Subcutaneous abdominal adipose tissue (tissue), 5 donors: Measurements from ENCODE around the gene OR13C8.

ENCODE experiments used
- H3K27ac ChIP-seq: one replicate; pipeline ENCODE4 v1.7.0; 2013; ENCODE audit warnings: low read depth, mild to moderate bottlenecking, inconsistent platforms, low read length, moderate library complexity
- H3K27me3 ChIP-seq, 5 donors: one replicate each; pipeline ENCODE4 v1.7.0; 2013; ENCODE audit warnings: low read length in 5 of 5, inconsistent platforms in 1 of 5; ENCODE audit not compliant: control insufficient read depth in 5 of 5, insufficient read depth in 4 of 5
- H3K36me3 ChIP-seq, 5 donors: one replicate each; pipeline ENCODE4 v1.7.0; 2013; ENCODE audit warnings: low read length in 5 of 5; ENCODE audit not compliant: control insufficient read depth in 5 of 5, insufficient read depth in 5 of 5
- H3K4me1 ChIP-seq, 5 donors: one replicate each; pipeline ENCODE4 v1.7.0; 2013; ENCODE audit warnings: low read length in 5 of 5, mild to moderate bottlenecking in 3 of 5, moderate library complexity in 1 of 5; ENCODE audit not compliant: control insufficient read depth in 5 of 5, insufficient read depth in 5 of 5
- H3K4me3 ChIP-seq, 5 donors: one replicate each; pipeline ENCODE4 v1.7.0; 2013; ENCODE audit warnings: low read length in 5 of 5, low read depth in 1 of 5
- H3K9ac ChIP-seq, 5 donors: one replicate each; pipeline ENCODE4 v1.7.0; 2013; ENCODE audit warnings: low read length in 5 of 5, mild to moderate bottlenecking in 4 of 5, moderate library complexity in 3 of 5
- H3K9me3 ChIP-seq, 5 donors: one replicate each; pipeline ENCODE4 v1.7.0; 2013; ENCODE audit warnings: low read length in 5 of 5; ENCODE audit not compliant: control insufficient read depth in 5 of 5
- donor health status: healthy.
- donor health status: healthy.
- donor health status: healthy.
- donor health status: healthy.
- donor health status: healthy.

The OR13C8 gene

DNA sequence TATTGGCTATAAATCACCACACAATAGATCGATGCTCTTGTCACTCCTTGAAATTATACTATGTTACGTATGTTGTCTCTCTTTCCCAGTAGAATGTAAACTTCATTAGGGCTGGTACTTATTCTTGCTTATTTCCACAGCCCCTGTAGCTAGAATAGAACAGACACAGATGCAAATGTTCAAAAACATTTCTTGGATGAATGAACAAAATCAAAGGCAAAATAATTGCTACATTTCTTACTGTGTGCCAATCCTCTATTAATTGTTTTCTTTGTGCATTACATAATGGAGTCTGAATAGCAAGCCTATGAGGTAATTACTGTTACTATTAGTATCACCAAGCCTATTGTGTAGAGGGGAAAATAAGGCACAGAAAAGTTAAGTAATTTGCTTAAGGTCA, 37.2 kb downstream of the OR13C8 start:
- Histone ChIP-seq H3K27me3 (no peaks in the 10 kb centered on the region), H3K4me1 (no peaks in the 10 kb centered on the region), H3K9me3 (no peaks in the 10 kb centered on the region), H3K27ac (no peak overlapping the region), H3K36me3 (no peaks in the 10 kb centered on the region), H3K9ac (no peak overlapping the region), H3K4me3 (no peak overlapping the region)

DNA sequence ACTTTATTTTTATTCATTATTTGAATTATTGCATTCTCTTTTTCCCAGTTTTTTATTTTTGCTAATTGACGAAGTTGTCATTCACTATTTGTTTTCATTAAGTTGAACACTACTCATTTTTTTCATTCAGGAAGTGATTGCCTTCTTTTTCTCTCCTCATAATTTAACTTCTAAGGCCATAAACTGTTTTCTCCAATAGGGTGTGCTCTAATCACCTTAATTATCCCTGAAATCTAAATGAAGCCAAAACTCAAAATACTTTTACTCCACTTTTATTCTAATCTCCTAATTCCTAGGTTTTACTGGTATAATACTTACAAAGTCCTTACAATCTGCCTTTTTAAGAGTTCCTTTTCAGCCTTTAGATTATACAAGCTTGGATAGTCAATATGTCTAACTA, 39.4 kb downstream of the OR13C8 start:
- no peaks in the 10 kb centered on the region for H3K9me3 ChIP-seq
- H3K36me3 ChIP-seq, result no peaks in the 10 kb centered on the region
- H3K4me1 ChIP-seq, result no peaks in the 10 kb centered on the region
- no peak overlapping the region for H3K9ac ChIP-seq
- no peak overlapping the region for H3K27ac ChIP-seq
- no peak overlapping the region for H3K4me3 ChIP-seq
- no peaks in the 10 kb centered on the region for H3K27me3 ChIP-seq

- H3K9ac ChIP-seq, result no peak overlapping the region
- no peak overlapping the region for H3K27ac ChIP-seq
- no peak overlapping the region for H3K4me3 ChIP-seq
- no peaks in the 10 kb centered on the region for H3K27me3 ChIP-seq
- H3K36me3 ChIP-seq, result no peaks in the 10 kb centered on the region
- no peaks in the 10 kb centered on the region for H3K4me1 ChIP-seq
- H3K9me3 ChIP-seq, result no peaks in the 10 kb centered on the region
These were observed 42.2 kb downstream of the OR13C8 start for GRCh38 chr9:104611213-104611612.

GRCh38 chr9:104617418-104617817, 48.5 kb downstream of the OR13C8 start:
- no peaks in the 10 kb centered on the region for H3K36me3 ChIP-seq
- no peak overlapping the region for H3K27ac ChIP-seq
- no peak overlapping the region for H3K9ac ChIP-seq
- H3K4me3 ChIP-seq, result no peak overlapping the region
- no peaks in the 10 kb centered on the region for H3K4me1 ChIP-seq
- H3K9me3 ChIP-seq, result no peaks in the 10 kb centered on the region
- H3K27me3 ChIP-seq, result no peaks in the 10 kb centered on the region

- Histone ChIP-seq H3K27me3 (no peaks in the 10 kb centered on the region), H3K9me3 (no peaks in the 10 kb centered on the region), H3K4me3 (no peak within 1 kb of the TSS), H3K9ac (no peak within 1 kb of the TSS), H3K4me1 (no peaks in the 10 kb centered on the region), H3K36me3 (no peaks in the 10 kb centered on the region), H3K27ac (no peak within 1 kb of the TSS)
These were observed 49.1 kb downstream of the OR13C8 start, which contains the start of gene OR13C9 for GRCh38 chr9:104618104-104618503. Gene OR13C9, minus strand, starts transcription at chr9:104618204. Its CDS starts 0 bp downstream, at chr9:104618204.
